Naive thymus-derived CD8-positive, alpha-beta T cell (primary cell): ENCODE results near the gene ADSS1. TPM values are rescaled to one million over a fixed set of nuclear protein-coding genes. Genes with fewer than 3 reads are reported as not detected.
A peak's percentile ranks its signal among the peaks of the same experiment; 100 is the strongest.
"Not testable (repeated sequence)": the region's sequence is repeated elsewhere in the genome, so short reads cannot be mapped to it uniquely, and the experiment has no call there.

ENCODE experiments used
- ATAC-seq, 2 donors: fragments of 150-1000 bp; cut with Tn5 transposase in 1 of 2; sonication (Bioruptor Pico), chemical (Tn5 transposase) in 1 of 2; 1 replicate in 1 of 2; 2 replicates in 1 of 2; pipeline ENCODE4 v1.10.0; 2021; ENCODE audit warnings: mild to moderate bottlenecking in 2 of 2, moderate library complexity in 2 of 2
- POLR2A ChIA-PET: fragments of 350-600 bp; sonication (Branson Sonifier 250); formaldehyde crosslinking; loops from one replicate; lab custom pipeline; 2021; ENCODE audit warnings: antibody characterized with exemption; lab: Charles Lee
- DNase-seq, 10 donors: peaks; one replicate each; pipeline versions ENCODE4 v3.0.0 to v3.0.0-alpha.2; 2020 to 2022
- H3K27ac Mint-ChIP-seq, 10 donors: one replicate each; pipeline ENCODE4 v1.8.0; 2020 to 2022; ENCODE audit warnings: mild to moderate bottlenecking in 10 of 10, mixed read lengths in 10 of 10, moderate library complexity in 4 of 10, inconsistent platforms in 1 of 10
- H3K27me3 Mint-ChIP-seq, 5 donors: one replicate each; pipeline ENCODE4 v1.8.0; 2021 to 2022; ENCODE audit warnings: mixed read lengths in 5 of 5
- H3K36me3 Mint-ChIP-seq, 3 donors: one replicate each; pipeline ENCODE4 v1.8.0; 2020 to 2022; ENCODE audit warnings: mixed read lengths in 3 of 3, mild to moderate bottlenecking in 2 of 3, inconsistent platforms in 1 of 3
- H3K4me1 Mint-ChIP-seq, 4 donors: one replicate each; pipeline ENCODE4 v1.8.0; 2021 to 2022; ENCODE audit warnings: mixed read lengths in 4 of 4
- H3K4me3 Mint-ChIP-seq, 10 donors: one replicate each; pipeline ENCODE4 v1.8.0; 2020 to 2022; ENCODE audit warnings: mild to moderate bottlenecking in 10 of 10, mixed read lengths in 10 of 10, moderate library complexity in 6 of 10, inconsistent platforms in 1 of 10
- H3K9me3 Mint-ChIP-seq, 9 donors: one replicate each; pipeline ENCODE4 v1.8.0; 2020 to 2022; ENCODE audit warnings: mixed read lengths in 9 of 9, mild to moderate bottlenecking in 3 of 9, inconsistent platforms in 1 of 9, moderate library complexity in 1 of 9
- polyA plus RNA-seq, 3 donors: library from polyadenylated mRNA; unstranded; fragments of 300-500 nt; fragmentation: Illumina TruSeq; gene quantifications; one replicate each; pipeline ENCODE4 v1.2.3, GENCODE V29; 2021
- total RNA-seq, 8 experiments: library from RNA in 2 of 8; stranded (reverse) in 2 of 8; gene quantifications; one replicate each; pipeline ENCODE4 v1.2.3 and lab custom pipeline; 2021 to 2026

ADSS1 gene
- total and polyA plus RNA-seq, 5 experiments from 2014 or later, result 0.61 to 5.5 (median 3.1) TPM

- peaks cover 0 to 5% (median 3%) of the 10 kb centered on the region in 4 donors for H3K4me1 Mint-ChIP-seq
- no peaks in the 10 kb centered on the region for H3K9me3 Mint-ChIP-seq
- H3K27ac Mint-ChIP-seq, result peak overlapping the region in 2 of 10 donors; percentile 4 to 11
- DNase-seq (no peak), ATAC-seq (no peak)
- H3K4me3 Mint-ChIP-seq, result peak overlapping the region; percentile 39 to 69 (median 58)
- no peaks in the 10 kb centered on the region for H3K36me3 Mint-ChIP-seq
- POLR2A ChIA-PET, result interaction anchor here (1.0 to 1.1 kb wide), 3 partner anchors 28 to 59 kb away, joined by 3 read pairs; no protein-coding TSS in a partner anchor
- H3K27me3 Mint-ChIP-seq, result no peaks in the 10 kb centered on the region
Observed at GRCh38 chr14:104724981-104725771, 1.1 kb downstream of the ADSS1 start.

DNA sequence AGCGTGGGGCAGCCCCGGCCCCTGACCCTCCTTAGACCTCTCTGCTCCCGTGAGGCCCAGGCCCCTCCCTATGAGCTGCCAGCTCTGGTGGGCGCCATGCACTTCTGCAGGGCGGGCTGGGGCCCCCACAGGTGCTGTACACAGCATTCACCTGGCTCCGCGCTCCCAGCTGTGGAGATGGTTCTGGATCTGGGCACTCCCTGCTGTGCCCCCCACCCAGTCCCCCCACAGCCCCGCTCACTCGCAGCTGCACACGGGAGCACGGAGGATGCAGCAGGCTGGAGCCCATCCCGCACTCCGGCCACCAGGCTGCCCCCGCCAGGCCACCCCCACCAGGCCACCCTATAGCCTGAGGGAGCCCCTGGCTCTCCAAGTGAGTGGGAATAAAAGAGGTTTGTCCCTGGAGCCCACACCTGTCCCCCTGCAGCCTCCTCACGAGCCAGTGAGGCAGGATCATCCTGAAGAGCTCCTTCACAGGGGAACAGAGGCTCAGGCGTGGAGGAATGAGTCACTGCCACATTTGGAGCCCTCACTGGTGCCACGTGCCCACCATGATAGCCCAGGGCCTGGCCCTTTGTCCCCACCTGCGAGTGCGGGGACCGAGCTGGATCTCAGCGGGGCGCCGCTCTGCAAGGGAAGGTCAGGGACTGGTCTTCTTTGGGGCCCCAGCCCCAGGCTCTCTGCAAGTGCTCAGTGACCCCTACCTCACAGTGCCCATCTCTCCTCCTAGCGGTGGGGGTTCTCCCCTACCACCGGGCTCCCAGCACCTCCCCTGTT, 1.9 kb downstream of the ADSS1 start:
- no peak for ATAC-seq
- Mint-ChIP-seq H3K9me3 (no peaks in the 10 kb centered on the region), H3K4me3 (peak overlapping the region in 6 of 10 donors; percentile 40 to 67 (median 50)), H3K36me3 (no peaks in the 10 kb centered on the region), H3K27me3 (no peaks in the 10 kb centered on the region), H3K4me1 (peaks cover 0 to 5% (median 3%) of the 10 kb centered on the region in 4 donors), H3K27ac (no peak overlapping the region)
- no peak for DNase-seq
- POLR2A ChIA-PET, result interaction anchor here (1.1 kb wide), 1 partner anchor 60 kb away, joined by 3 read pairs; no protein-coding TSS in a partner anchor

DNA sequence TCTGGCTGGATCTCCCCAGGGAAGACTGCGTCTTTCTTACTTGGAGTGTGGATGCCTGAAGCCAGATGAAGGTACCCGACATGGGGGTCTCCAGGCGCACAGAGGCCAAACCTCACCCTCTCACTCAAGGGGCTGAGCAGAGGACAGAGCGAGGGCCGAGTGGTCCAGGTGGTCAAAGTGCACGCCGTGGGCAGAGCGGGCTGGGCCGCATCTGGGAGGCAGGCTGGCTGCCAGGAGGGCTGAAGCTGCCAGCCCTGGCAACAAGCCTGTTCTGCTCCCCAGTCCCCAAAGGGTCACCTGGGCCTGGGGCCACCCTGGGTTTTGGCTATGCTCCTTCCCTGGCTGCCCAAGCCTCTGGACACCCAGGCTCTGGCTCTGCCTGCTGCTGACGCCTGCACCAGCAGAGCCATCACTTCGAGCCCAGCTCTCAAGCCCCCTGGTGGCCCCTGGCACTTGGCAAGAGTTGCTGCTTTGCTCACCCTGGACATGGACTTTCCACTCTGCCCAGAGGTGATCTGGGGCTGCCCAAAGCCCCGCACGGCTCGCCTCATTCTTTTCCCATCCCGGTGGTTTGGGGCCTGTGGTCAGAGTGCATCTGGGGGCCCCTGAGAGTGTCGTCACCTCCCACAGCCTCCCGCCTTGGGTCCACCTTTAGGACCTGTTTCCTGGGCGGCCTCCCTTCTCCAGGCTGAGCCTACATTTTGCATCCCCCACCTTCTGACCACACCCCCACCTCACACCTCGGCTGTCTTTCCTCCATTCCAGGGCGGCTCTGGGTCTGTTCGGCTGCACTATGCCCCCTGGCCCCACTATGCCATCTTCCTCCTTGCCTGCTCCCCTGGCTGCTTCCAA, 2.8 kb downstream of the ADSS1 start:
- Mint-ChIP-seq H3K4me3 (peak overlapping the region in 3 of 10 donors; percentile 11 to 65 (median 51)), H3K27ac (peak overlapping the region in 1 of 10 donors; percentile 79), H3K4me1 (peaks cover 0 to 5% (median 3%) of the 10 kb centered on the region in 4 donors), H3K36me3 (no peaks in the 10 kb centered on the region), H3K27me3 (no peaks in the 10 kb centered on the region), H3K9me3 (no peaks in the 10 kb centered on the region)
- POLR2A ChIA-PET, result no interaction called here
- DNase-seq (no peak), ATAC-seq (no peak)

- DNase-seq (no peak), ATAC-seq (no peak)
- Mint-ChIP-seq H3K27ac (peak overlapping the region in 1 of 10 donors; percentile 79), H3K4me1 (peaks cover 0 to 5% (median 3%) of the 10 kb centered on the region in 4 donors), H3K36me3 (no peaks in the 10 kb centered on the region), H3K27me3 (no peaks in the 10 kb centered on the region), H3K4me3 (no peak overlapping the region), H3K9me3 (no peaks in the 10 kb centered on the region)
- POLR2A ChIA-PET, result no interaction called here
Observed at GRCh38 chr14:104728631-104729030, 4.6 kb downstream of the ADSS1 start.

DNA sequence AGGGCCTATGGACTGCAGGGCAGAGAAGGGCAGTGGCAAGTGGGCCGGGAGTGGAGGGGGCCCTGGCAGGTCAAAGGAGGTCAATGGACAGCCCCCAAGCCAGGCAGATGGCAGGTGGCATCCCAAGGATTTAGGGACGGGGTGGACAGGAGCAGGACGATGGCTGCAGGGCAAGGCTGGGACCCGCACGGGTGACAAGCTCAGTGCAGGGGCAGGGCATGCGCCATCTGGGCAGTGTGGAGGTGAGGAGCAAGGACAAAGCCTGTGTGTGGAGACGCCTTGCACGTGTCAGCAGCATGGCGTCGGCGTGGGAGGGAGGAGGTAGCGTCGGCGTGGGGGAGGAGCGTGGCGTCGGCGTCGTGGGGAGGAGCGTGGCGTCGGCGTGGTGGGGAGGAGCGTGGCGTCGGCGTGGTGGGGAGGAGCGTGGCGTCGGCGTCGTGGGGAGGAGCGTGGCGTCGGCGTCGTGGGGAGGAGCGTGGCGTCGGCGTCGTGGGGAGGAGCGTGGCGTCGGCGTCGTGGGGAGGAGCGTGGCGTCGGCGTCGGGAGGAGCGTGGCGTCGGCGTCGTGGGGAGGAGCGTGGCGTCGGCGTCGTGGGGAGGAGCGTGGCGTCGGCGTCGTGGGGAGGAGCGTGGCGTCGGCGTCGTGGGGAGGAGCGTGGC, 5.3 kb downstream of the ADSS1 start:
- ATAC-seq, POLR2A ChIA-PET, H3K36me3 Mint-ChIP-seq, DNase-seq, H3K27me3 Mint-ChIP-seq, H3K9me3 Mint-ChIP-seq, H3K4me1 Mint-ChIP-seq: not testable (repeated sequence)
- Mint-ChIP-seq H3K4me3 (peak overlapping the region in 1 of 10 donors; percentile 34), H3K27ac (peak overlapping the region in 2 of 10 donors; percentile 71 to 79)

DNA sequence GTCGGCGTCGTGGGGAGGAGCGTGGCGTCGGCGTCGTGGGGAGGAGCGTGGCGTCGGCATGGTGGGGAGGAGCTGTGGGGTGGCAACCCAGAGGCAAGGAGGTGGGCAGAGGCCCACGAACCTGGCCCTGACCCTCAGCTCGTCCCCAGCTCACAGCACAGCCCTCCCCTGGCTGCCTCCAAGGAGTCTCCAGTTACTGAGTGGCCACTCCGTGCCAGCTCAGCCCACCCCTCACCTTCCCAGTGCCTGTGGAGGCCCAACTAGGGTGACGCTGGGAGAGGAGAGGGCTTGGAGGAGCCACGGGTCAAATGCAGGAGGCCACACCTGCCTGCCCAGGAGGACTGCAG, 5.8 kb downstream of the ADSS1 start:
- H3K27ac Mint-ChIP-seq, result no peak overlapping the region

DNA sequence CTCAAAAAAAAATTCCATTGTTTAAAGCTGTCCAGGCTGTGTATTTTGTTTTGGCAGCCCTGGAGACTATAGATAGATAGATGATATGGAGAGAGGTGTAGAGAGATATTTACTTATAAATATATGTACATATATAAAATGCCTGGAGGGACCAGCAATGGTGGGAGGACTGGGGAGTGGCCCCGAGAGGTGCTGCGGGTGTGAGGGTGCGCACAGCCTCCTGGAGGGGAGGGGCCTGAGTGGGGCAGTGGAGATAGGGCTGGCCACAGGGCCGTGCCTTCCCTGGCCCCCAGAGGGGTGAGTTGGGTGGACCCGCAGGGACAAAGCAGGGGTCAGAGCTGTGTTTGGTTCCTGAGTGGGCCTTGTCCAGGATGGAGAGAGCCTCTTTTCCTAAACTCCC, 6.5 kb downstream of the ADSS1 start:
- Mint-ChIP-seq H3K36me3 (no peaks in the 10 kb centered on the region), H3K27me3 (no peaks in the 10 kb centered on the region), H3K27ac (peak overlapping the region in 1 of 10 donors; percentile 28), H3K9me3 (no peaks in the 10 kb centered on the region), H3K4me3 (no peak overlapping the region), H3K4me1 (peaks cover 0 to 3% (median 0%) of the 10 kb centered on the region in 4 donors)
- POLR2A ChIA-PET, result no interaction called here
- DNase-seq, result no peak
- no peak for ATAC-seq

More for the DNA sequence above, 5.8 kb downstream of the ADSS1 start:
- H3K36me3 Mint-ChIP-seq, result no peaks in the 10 kb centered on the region
- peaks cover 0 to 3% (median under 1%) of the 10 kb centered on the region in 4 donors for H3K4me1 Mint-ChIP-seq
- ATAC-seq (no peak), DNase-seq (no peak)
- no peak overlapping the region for H3K4me3 Mint-ChIP-seq
- POLR2A ChIA-PET, result no interaction called here
- H3K27me3 Mint-ChIP-seq, result no peaks in the 10 kb centered on the region
- no peaks in the 10 kb centered on the region for H3K9me3 Mint-ChIP-seq

DNA sequence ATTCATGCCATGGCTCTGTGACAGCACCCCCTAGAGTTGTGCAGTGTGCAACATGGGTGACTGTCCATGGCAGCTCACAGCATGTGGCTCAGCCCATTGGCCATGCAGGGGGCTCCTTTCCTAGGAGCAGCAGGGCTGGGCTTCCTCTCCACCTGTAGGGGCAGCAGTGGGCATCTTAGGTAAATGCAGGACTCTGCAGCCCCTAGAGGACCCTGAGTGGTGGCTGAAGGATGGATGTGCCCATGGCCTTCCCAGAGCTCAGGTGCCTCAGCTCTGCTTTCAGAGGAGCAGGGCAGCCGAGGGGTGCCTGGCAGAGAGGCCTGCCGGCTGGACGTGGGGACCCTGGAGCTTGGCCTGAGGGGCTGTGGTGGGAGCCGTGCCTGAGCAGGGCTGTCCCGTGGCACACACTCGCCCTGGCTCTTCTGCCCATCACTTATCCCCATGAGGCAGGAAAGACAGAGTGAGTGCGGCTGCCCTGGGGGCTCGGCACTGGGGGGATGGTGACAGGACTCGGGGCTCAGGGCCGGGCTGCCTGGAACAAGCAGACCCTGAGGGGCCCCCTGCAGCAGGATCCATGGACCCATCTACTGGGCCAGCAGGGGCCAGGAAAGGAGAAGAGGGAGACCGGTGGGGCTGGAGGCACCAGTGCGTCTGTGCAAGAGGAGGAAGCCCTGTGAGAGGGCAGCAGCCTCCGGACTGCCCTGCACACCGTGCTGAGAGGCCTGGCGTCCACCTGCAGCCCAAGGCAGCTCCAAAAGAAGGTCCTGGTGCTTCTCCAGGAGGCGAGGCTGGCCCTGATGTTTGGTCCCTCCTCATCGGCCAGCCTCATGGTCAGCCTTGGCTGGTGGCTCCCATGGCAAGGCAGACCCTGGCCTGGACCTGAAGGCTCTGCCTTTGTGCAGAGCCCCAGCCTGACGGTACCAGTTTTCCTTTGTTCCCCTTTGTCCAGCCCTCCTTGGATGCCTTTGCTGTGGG, 7.6 kb downstream of the ADSS1 start:
- Mint-ChIP-seq H3K36me3 (no peaks in the 10 kb centered on the region), H3K9me3 (no peaks in the 10 kb centered on the region), H3K27me3 (no peaks in the 10 kb centered on the region), H3K4me3 (no peak overlapping the region), H3K27ac (no peak overlapping the region), H3K4me1 (peaks cover 0 to 3% (median under 1%) of the 10 kb centered on the region in 4 donors)
- POLR2A ChIA-PET, result interaction anchor here (0.9 kb wide), 1 partner anchor 21 kb away, joined by 3 read pairs; no protein-coding TSS in a partner anchor
- DNase-seq (no peak), ATAC-seq (no peak)

DNA sequence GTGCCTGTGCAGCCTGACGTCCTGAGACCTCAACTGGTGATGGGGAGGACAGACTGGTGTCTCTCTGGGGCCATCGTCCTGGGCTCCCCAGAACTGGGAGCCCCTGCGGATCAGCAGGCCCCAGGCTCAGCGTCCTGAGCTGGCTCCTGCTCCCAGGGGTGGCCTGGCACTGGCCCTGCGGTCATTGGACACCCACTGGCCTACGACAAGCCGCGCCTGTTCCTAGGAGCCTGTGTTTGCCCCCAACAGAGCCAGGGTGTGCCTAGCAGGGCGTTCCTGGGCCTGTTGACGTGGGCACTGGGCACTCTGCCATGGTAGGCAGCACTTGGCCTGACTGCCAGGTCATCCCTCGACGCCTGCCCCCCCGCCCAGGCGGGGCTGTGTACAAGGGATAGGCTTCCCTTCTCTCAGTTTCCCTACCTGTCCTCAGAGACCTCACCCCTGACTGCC, 8.4 kb downstream of the ADSS1 start:
- Mint-ChIP-seq H3K27me3 (no peaks in the 10 kb centered on the region), H3K9me3 (no peaks in the 10 kb centered on the region), H3K4me1 (peaks cover 0 to 3% (median under 1%) of the 10 kb centered on the region in 4 donors), H3K4me3 (no peak overlapping the region), H3K27ac (no peak overlapping the region), H3K36me3 (no peaks in the 10 kb centered on the region)
- DNase-seq (no peak), ATAC-seq (no peak)
- POLR2A ChIA-PET, result no interaction called here

GRCh38 chr14:104732931-104733681, 9.1 kb downstream of the ADSS1 start:
- H3K36me3 Mint-ChIP-seq, result no peaks in the 10 kb centered on the region
- H3K4me3 Mint-ChIP-seq, result no peak overlapping the region
- H3K9me3 Mint-ChIP-seq, result no peaks in the 10 kb centered on the region
- DNase-seq (no peak), ATAC-seq (no peak)
- POLR2A ChIA-PET, result no interaction called here
- H3K27ac Mint-ChIP-seq, result no peak overlapping the region
- no peaks in the 10 kb centered on the region for H3K27me3 Mint-ChIP-seq
- H3K4me1 Mint-ChIP-seq, result peaks cover 0 to 2% (median 0%) of the 10 kb centered on the region in 4 donors
